ENCODE data around the gene SCIN.

The SCIN gene

GRCh38 chr7:12701433-12701832, 130.9 kb downstream of the SCIN start:
- no peak overlapping the region for H3K4me3 ChIP-seq (ENCODE audit: low read depth, low read length)
- no peak for TF ChIP-seq CTCF (IDR thresholded peaks at IDR 0.05; ENCODE audit: low read depth, low read length)

- no peak for TF ChIP-seq CTCF (IDR thresholded peaks at IDR 0.05; ENCODE audit: low read depth, low read length)
Observed at GRCh38 chr7:12703881-12704280, 133.4 kb downstream of the SCIN start.

GRCh38 chr7:12705878-12706277, 135.4 kb downstream of the SCIN start:
- no peak for TF ChIP-seq CTCF (IDR thresholded peaks at IDR 0.05; ENCODE audit: low read depth, low read length)
- H3K4me3 ChIP-seq (ENCODE audit: low read depth, low read length): no peak overlapping the region

More at GRCh38 chr7:12703881-12704280, 133.4 kb downstream of the SCIN start:
- H3K4me3 ChIP-seq (ENCODE audit: low read depth, low read length): no peak overlapping the region

- no peak for TF ChIP-seq CTCF (IDR thresholded peaks at IDR 0.05; ENCODE audit: low read depth, low read length)
- H3K4me3 ChIP-seq (ENCODE audit: low read depth, low read length): no peak overlapping the region
Observed at GRCh38 chr7:12706900-12707536, 136.5 kb downstream of the SCIN start.

- no peak for TF ChIP-seq CTCF (IDR thresholded peaks at IDR 0.05; ENCODE audit: low read depth, low read length)
- no peak overlapping the region for H3K4me3 ChIP-seq (ENCODE audit: low read depth, low read length)
Observed at GRCh38 chr7:12708314-12708713, 137.8 kb downstream of the SCIN start.

Measured in WI38 (cell line).